SU-DHL-6 (cell line): Measurements from ENCODE around the gene HHEX.

ENCODE experiments used
- H2AFZ ChIP-seq: fragments of 200-600 bp; sonication (generic); 2 replicates; pipeline ENCODE4 v1.6.1; 2014; ENCODE audit warnings: low read depth, mild to moderate bottlenecking, moderate library complexity, mixed read lengths, antibody characterized with exemption, low read length; ENCODE audit not compliant: severe bottlenecking
- H3F3A ChIP-seq: fragments of 200-600 bp; shearing (Covaris generic); 2 replicates; pipeline ENCODE4 v1.6.0; 2016; ENCODE audit warnings: antibody characterized with exemption, mild to moderate bottlenecking; ENCODE audit not compliant: insufficient read depth
- H3K27ac ChIP-seq: fragments of 200-600 bp; sonication (generic); 2 replicates; pipeline ENCODE4 v1.5.1; 2016; ENCODE audit warnings: low read depth, mild to moderate bottlenecking, low read length, moderate library complexity, mixed read lengths
- H3K27me3 ChIP-seq: fragments of 200-600 bp; sonication (generic), shearing (Covaris generic); 2 replicates; pipeline ENCODE4 v1.6.0; 2014; ENCODE audit warnings: mild to moderate bottlenecking, low read length
- H3K36me3 ChIP-seq: fragments of 200-600 bp; sonication (generic); 2 replicates; pipeline ENCODE4 v1.6.1; 2014; ENCODE audit warnings: mild to moderate bottlenecking, low read length, mixed read lengths
- H3K4me2 ChIP-seq: fragments of 300-600, 200-600 bp; shearing (Covaris generic), sonication (generic); 2 replicates; pipeline ENCODE4 v1.6.0; 2014; ENCODE audit warnings: low read length, low read depth, mild to moderate bottlenecking; ENCODE audit not compliant: poor library complexity, severe bottlenecking
- H3K4me3 ChIP-seq: fragments of 200-600 bp; sonication (generic); 2 replicates; pipeline ENCODE4 v1.5.1; 2014; ENCODE audit warnings: antibody characterized with exemption, low read length, mild to moderate bottlenecking, mixed read lengths; ENCODE audit not compliant: insufficient read depth, poor library complexity, severe bottlenecking
- H3K79me2 ChIP-seq: fragments of 200-600 bp; sonication (generic); 2 replicates; pipeline ENCODE4 v1.6.1; 2014; ENCODE audit warnings: mild to moderate bottlenecking, low read length, moderate library complexity; ENCODE audit not compliant: insufficient read depth
- H3K9ac ChIP-seq: fragments of 200-600 bp; sonication (generic); 2 replicates; pipeline ENCODE4 v1.7.0; 2014; ENCODE audit warnings: mild to moderate bottlenecking, low read length
- H3K9me2 ChIP-seq: fragments of 200-600 bp; sonication (generic); replicated peaks from 2 replicates; pipeline ENCODE4 v1.6.1; 2014; ENCODE audit warnings: low read length; ENCODE audit not compliant: insufficient read depth
- H3K9me3 ChIP-seq: fragments of 200-600 bp; sonication (generic); 2 replicates; pipeline ENCODE4 v1.6.1; 2014; ENCODE audit warnings: low read length, mixed read lengths; ENCODE audit not compliant: insufficient read depth
- H4K20me1 ChIP-seq: fragments of 200-600 bp; sonication (generic); 2 replicates; pipeline ENCODE4 v1.6.1; 2014; ENCODE audit warnings: low read depth, mild to moderate bottlenecking, antibody characterized with exemption, low read length, moderate library complexity, mixed read lengths
- CTCF ChIP-seq: fragments of 200-600 bp; sonication (generic); IDR thresholded peaks from one replicate; pipeline ENCODE4 v1.5.1; 2017; ENCODE audit warnings: antibody characterized with exemption, mild to moderate bottlenecking, low read length, moderate library complexity; ENCODE audit not compliant: insufficient read depth, poor library complexity, severe bottlenecking
- EZH2phosphoT487 ChIP-seq: fragments of 200-600 bp; sonication (generic), shearing (Covaris generic); conservative IDR thresholded peaks from 2 replicates; pipeline ENCODE4 v1.6.1; 2018; ENCODE audit warnings: mild to moderate bottlenecking, antibody characterized with exemption, low read length, moderate library complexity, mixed read lengths

Gene HHEX

GRCh38 chr10:92657024-92657423, 32.7 kb upstream of the HHEX start:
- Histone ChIP-seq H3K9me2 (no peaks in the 10 kb centered on the region), H3K79me2 (no peaks in the 10 kb centered on the region), H3K27ac (no peak overlapping the region), H3K4me3 (no peak overlapping the region), H3F3A (peaks cover 61% of the 10 kb centered on the region), H3K27me3 (no peaks in the 10 kb centered on the region), H4K20me1 (peaks cover 9% of the 10 kb centered on the region; the same call in 1 of the 2 replicates), H3K36me3 (peaks cover 28% of the 10 kb centered on the region), H3K4me2 (no peak overlapping the region), H2AFZ (no peak overlapping the region), H3K9ac (no peak overlapping the region), H3K9me3 (no peaks in the 10 kb centered on the region)
- TF ChIP-seq EZH2phosphoT487 (no peak), CTCF (no peak)

- Histone ChIP-seq H3F3A (peaks cover 10% of the 10 kb centered on the region; the same call in 1 of the 2 replicates), H3K9ac (no peak overlapping the region), H3K27ac (no peak overlapping the region), H3K79me2 (no peaks in the 10 kb centered on the region), H2AFZ (no peak overlapping the region), H3K27me3 (no peaks in the 10 kb centered on the region), H3K4me3 (no peak overlapping the region), H3K36me3 (no peaks in the 10 kb centered on the region), H4K20me1 (no peaks in the 10 kb centered on the region), H3K9me3 (0 out of 2 replicates have a peak, but pooled peaks cover 8% of the 10 kb centered on the region), H3K4me2 (no peak overlapping the region), H3K9me2 (no peaks in the 10 kb centered on the region)
- TF ChIP-seq EZH2phosphoT487 = no peak
- TF ChIP-seq CTCF = no peak
These were observed 26.9 kb upstream of the HHEX start for GRCh38 chr10:92662848-92663247.

GRCh38 chr10:92664322-92664721, 25.4 kb upstream of the HHEX start:
- Histone ChIP-seq H3K9me2 (no peaks in the 10 kb centered on the region), H3K9ac (no peak overlapping the region), H2AFZ (no peak overlapping the region), H4K20me1 (no peaks in the 10 kb centered on the region), H3K4me2 (no peak overlapping the region), H3F3A (peaks cover 8% of the 10 kb centered on the region; the same call in 1 of the 2 replicates), H3K9me3 (0 out of 2 replicates have a peak, but pooled peaks cover 8% of the 10 kb centered on the region), H3K27ac (no peak overlapping the region), H3K36me3 (no peaks in the 10 kb centered on the region), H3K79me2 (no peaks in the 10 kb centered on the region), H3K27me3 (no peaks in the 10 kb centered on the region), H3K4me3 (no peak overlapping the region)
- TF ChIP-seq CTCF = no peak
- TF ChIP-seq EZH2phosphoT487 = no peak

GRCh38 chr10:92667078-92667477, 22.7 kb upstream of the HHEX start:
- Histone ChIP-seq H2AFZ (no peak overlapping the region), H3K36me3 (no peaks in the 10 kb centered on the region), H3K27me3 (no peaks in the 10 kb centered on the region), H3K9me2 (no peaks in the 10 kb centered on the region), H3K4me2 (no peak overlapping the region), H3K79me2 (no peaks in the 10 kb centered on the region), H4K20me1 (no peaks in the 10 kb centered on the region), H3K9me3 (0 out of 2 replicates have a peak, but pooled peaks cover 8% of the 10 kb centered on the region), H3K27ac (no peak overlapping the region), H3F3A (no peaks in the 10 kb centered on the region), H3K4me3 (no peak overlapping the region), H3K9ac (no peak overlapping the region)
- TF ChIP-seq CTCF (no peak), EZH2phosphoT487 (no peak)
